Loucy (cell line): ENCODE data around the gene LOXL1.

ENCODE experiments used
- H2AFZ ChIP-seq: fragments of 200-600 bp; sonication (generic); 2 replicates; pipeline ENCODE4 v1.6.0; 2016; ENCODE audit warnings: antibody characterized with exemption, mild to moderate bottlenecking, low read length, moderate library complexity
- H3F3A ChIP-seq: fragments of 200-600 bp; 2 replicates; pipeline ENCODE4 v1.6.0; 2016; ENCODE audit warnings: antibody characterized with exemption, low read depth, mild to moderate bottlenecking
- H3K27me3 ChIP-seq: fragments of 200-600 bp; sonication (generic); 2 replicates; pipeline ENCODE4 v1.6.1; 2014; ENCODE audit warnings: low read length, mild to moderate bottlenecking; ENCODE audit not compliant: insufficient read depth, poor library complexity, severe bottlenecking
- H3K36me3 ChIP-seq: fragments of 200-600 bp; sonication (generic); 2 replicates; pipeline ENCODE4 v1.6.1; 2016; ENCODE audit warnings: low read length; ENCODE audit not compliant: insufficient read depth
- H3K4me1 ChIP-seq: fragments of 200-600 bp; sonication (generic); 2 replicates; pipeline ENCODE4 v1.5.1; 2014; ENCODE audit warnings: low read length, mild to moderate bottlenecking; ENCODE audit not compliant: insufficient read depth, poor library complexity, severe bottlenecking
- H3K4me2 ChIP-seq: fragments of 200-600 bp; sonication (generic); 2 replicates; pipeline ENCODE4 v1.6.0; 2014; ENCODE audit warnings: antibody characterized with exemption, low read length, low read depth, mild to moderate bottlenecking; ENCODE audit not compliant: poor library complexity, severe bottlenecking
- H3K4me3 ChIP-seq: fragments of 200-600 bp; sonication (generic); 2 replicates; pipeline ENCODE4 v1.5.1; 2014; ENCODE audit warnings: low read length, mild to moderate bottlenecking, mixed read lengths; ENCODE audit not compliant: poor library complexity, severe bottlenecking
- H3K79me2 ChIP-seq: fragments of 200-600 bp; sonication (generic); 2 replicates; pipeline ENCODE4 v1.6.1; 2014; ENCODE audit warnings: low read length; ENCODE audit not compliant: insufficient read depth
- H3K9ac ChIP-seq: fragments of 200-600 bp; sonication (generic); 2 replicates; pipeline ENCODE4 v1.6.0; 2014; ENCODE audit warnings: mild to moderate bottlenecking, low read depth, low read length, moderate library complexity; ENCODE audit not compliant: poor library complexity, severe bottlenecking
- H3K9me2 ChIP-seq: fragments of 200-600 bp; sonication (generic); replicated peaks from 2 replicates; pipeline ENCODE4 v1.6.1; 2016; ENCODE audit warnings: low read depth, low read length, mixed read lengths
- H3K9me3 ChIP-seq: fragments of 200-600 bp; sonication (generic); 2 replicates; pipeline ENCODE4 v1.6.1; 2014; ENCODE audit warnings: mild to moderate bottlenecking, antibody characterized with exemption, low read length, low read depth; ENCODE audit not compliant: insufficient read depth
- H4K20me1 ChIP-seq: fragments of 200-600 bp; sonication (generic); 2 replicates; pipeline ENCODE4 v1.6.0; 2014; ENCODE audit warnings: antibody characterized with exemption, low read length, mild to moderate bottlenecking; ENCODE audit not compliant: insufficient read depth, poor library complexity, severe bottlenecking
- EZH2phosphoT487 ChIP-seq: fragments of 200-600 bp; IDR thresholded peaks from 2 replicates; pipeline ENCODE4 v1.6.1; 2018; ENCODE audit warnings: antibody characterized with exemption, mild to moderate bottlenecking, moderate library complexity, borderline replicate concordance
- TF ChIP-seq, protein P1 (sequence below): fragments of 200-600 bp; sonication (generic); conservative IDR thresholded peaks from 2 replicates; pipeline ENCODE4 v1.5.1; 2014; ENCODE audit warnings: mild to moderate bottlenecking, antibody characterized with exemption, low read length

LOXL1 gene

DNA sequence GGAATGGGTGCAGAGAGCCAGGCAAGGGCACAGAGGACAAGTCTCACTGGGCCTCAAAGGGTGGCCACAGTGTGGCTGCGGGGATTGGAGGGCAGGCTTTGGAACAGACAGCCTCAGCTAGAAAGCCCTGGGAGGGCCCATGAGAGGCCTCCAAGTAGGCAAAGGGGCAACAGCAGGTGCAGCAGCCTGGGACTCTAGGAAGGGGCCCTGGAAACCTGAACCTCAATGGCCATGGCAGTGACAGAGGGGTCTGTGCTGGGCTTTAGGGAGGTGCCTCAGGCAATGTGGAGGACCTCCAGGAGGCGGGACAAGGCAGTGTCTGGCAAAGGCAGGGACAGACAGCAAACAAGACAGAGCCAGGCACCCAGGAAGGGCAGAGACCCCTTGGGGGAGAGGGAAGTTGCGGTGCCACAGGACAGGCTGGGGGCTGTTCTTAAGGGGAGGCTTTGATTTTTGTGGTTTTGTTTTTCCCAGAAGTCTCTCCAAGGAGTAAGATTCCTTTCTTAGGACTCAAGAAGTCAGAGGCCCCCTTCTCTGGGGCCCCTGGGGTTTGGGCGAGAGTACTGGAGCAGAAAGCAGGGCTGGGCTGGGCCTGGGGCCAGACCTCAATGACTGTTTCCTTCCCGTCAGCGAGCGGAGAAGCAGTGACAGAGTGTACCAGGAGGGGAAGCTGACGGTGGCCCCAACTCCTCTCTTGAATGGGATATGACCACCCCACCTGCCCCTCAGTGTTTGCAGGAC, 56.1 kb downstream of the LOXL1 start:
- Histone ChIP-seq H3K4me1 (peaks cover 77% of the 10 kb centered on the region), H3K36me3 (no peaks in the 10 kb centered on the region), H3K9ac (peak overlapping the region; percentile 76), H2AFZ (peak overlapping the region; percentile 7; the same call in 1 of the 2 replicates), H3K4me3 (peak overlapping the region; percentile 56), H3K27me3 (no peaks in the 10 kb centered on the region), H4K20me1 (no peaks in the 10 kb centered on the region), H3F3A (0 out of 2 replicates have a peak, but pooled peaks cover 13% of the 10 kb centered on the region), H3K4me2 (peak overlapping the region; percentile 82), H3K79me2 (no peaks in the 10 kb centered on the region), H3K9me3 (no peaks in the 10 kb centered on the region), H3K9me2 (no peaks in the 10 kb centered on the region)
- TF ChIP-seq EZH2phosphoT487 = no peak
- TF ChIP-seq, protein P1, sequence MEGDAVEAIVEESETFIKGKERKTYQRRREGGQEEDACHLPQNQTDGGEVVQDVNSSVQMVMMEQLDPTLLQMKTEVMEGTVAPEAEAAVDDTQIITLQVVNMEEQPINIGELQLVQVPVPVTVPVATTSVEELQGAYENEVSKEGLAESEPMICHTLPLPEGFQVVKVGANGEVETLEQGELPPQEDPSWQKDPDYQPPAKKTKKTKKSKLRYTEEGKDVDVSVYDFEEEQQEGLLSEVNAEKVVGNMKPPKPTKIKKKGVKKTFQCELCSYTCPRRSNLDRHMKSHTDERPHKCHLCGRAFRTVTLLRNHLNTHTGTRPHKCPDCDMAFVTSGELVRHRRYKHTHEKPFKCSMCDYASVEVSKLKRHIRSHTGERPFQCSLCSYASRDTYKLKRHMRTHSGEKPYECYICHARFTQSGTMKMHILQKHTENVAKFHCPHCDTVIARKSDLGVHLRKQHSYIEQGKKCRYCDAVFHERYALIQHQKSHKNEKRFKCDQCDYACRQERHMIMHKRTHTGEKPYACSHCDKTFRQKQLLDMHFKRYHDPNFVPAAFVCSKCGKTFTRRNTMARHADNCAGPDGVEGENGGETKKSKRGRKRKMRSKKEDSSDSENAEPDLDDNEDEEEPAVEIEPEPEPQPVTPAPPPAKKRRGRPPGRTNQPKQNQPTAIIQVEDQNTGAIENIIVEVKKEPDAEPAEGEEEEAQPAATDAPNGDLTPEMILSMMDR = no peak

- no peaks in the 10 kb centered on the region for H3K9me2 ChIP-seq
- H3K27me3 ChIP-seq = no peaks in the 10 kb centered on the region
- peak overlapping the region; percentile 56 for H3K4me3 ChIP-seq
- H3K4me2 ChIP-seq = peak overlapping the region; percentile 82
- no peaks in the 10 kb centered on the region for H3K79me2 ChIP-seq
- H3K36me3 ChIP-seq = no peaks in the 10 kb centered on the region
- 0 out of 2 replicates have a peak, but pooled peaks cover 13% of the 10 kb centered on the region for H3F3A ChIP-seq
- no peak overlapping the region for H2AFZ ChIP-seq
- H3K9ac ChIP-seq = peak overlapping the region; percentile 76
- TF ChIP-seq, protein P1 = no peak
- TF ChIP-seq EZH2phosphoT487 = no peak
- no peaks in the 10 kb centered on the region for H3K9me3 ChIP-seq
- peaks cover 78% of the 10 kb centered on the region for H3K4me1 ChIP-seq
- no peaks in the 10 kb centered on the region for H4K20me1 ChIP-seq
Observed at GRCh38 chr15:73983211-73983727, 57.0 kb downstream of the LOXL1 start.

- TF ChIP-seq EZH2phosphoT487 = no peak
- H3K9me2 ChIP-seq = no peaks in the 10 kb centered on the region
- no peaks in the 10 kb centered on the region for H3K9me3 ChIP-seq
- no peaks in the 10 kb centered on the region for H3K27me3 ChIP-seq
- no peak overlapping the region for H3K4me3 ChIP-seq
- H3K4me1 ChIP-seq = peaks cover 78% of the 10 kb centered on the region
- H3K36me3 ChIP-seq = no peaks in the 10 kb centered on the region
- no peak overlapping the region for H2AFZ ChIP-seq
- H3F3A ChIP-seq = 0 out of 2 replicates have a peak, but pooled peaks cover 13% of the 10 kb centered on the region
- H3K79me2 ChIP-seq = no peaks in the 10 kb centered on the region
- peak overlapping the region; percentile 82 for H3K4me2 ChIP-seq
- H4K20me1 ChIP-seq = no peaks in the 10 kb centered on the region
- H3K9ac ChIP-seq = peak overlapping the region; percentile 76
Observed at GRCh38 chr15:73983773-73984172, 57.5 kb downstream of the LOXL1 start.
